ENCODE measurements around the gene CLPSL1.

Gene CLPSL1

GRCh38 chr6:35759426-35759825, 21.4 kb upstream of the CLPSL1 start:
- no peak for DNase-seq

GRCh38 chr6:35765739-35766138, 15.1 kb upstream of the CLPSL1 start:
- DNase-seq, result no peak

- DNase-seq, result no peak
Measured at GRCh38 chr6:35769211-35769610, 11.6 kb upstream of the CLPSL1 start.

GRCh38 chr6:35771343-35771627, 9.5 kb upstream of the CLPSL1 start:
- DNase-seq, result no peak

GRCh38 chr6:35774116-35774794, 6.6 kb upstream of the CLPSL1 start:
- no peak for DNase-seq

GRCh38 chr6:35775031-35775430, 5.8 kb upstream of the CLPSL1 start:
- DNase-seq, result no peak

- DNase-seq, result no peak
Measured at GRCh38 chr6:35776364-35777215, 4.2 kb upstream of the CLPSL1 start, which contains the start of gene CLPSL2. Gene CLPSL2, plus strand, starts transcription at chr6:35776598. Its CDS starts 21 bp downstream, at chr6:35776619.

- no peak for DNase-seq
Measured at GRCh38 chr6:35777356-35778102, 3.3 kb upstream of the CLPSL1 start.

GRCh38 chr6:35778437-35778836, 2.4 kb upstream of the CLPSL1 start:
- no peak for DNase-seq

GRCh38 chr6:35781290-35781689, 471 bp downstream of the CLPSL1 start:
- no peak for DNase-seq

GRCh38 chr6:35782424-35782823, 1.6 kb downstream of the CLPSL1 start:
- no peak for DNase-seq

- DNase-seq, result no peak
Measured at GRCh38 chr6:35784200-35784599, 3.4 kb downstream of the CLPSL1 start.

GRCh38 chr6:35786272-35786671, 5.5 kb downstream of the CLPSL1 start:
- no peak for DNase-seq

- DNase-seq, result no peak
Measured at GRCh38 chr6:35786810-35787209, 6.0 kb downstream of the CLPSL1 start.

- DNase-seq, result no peak
Measured at GRCh38 chr6:35787266-35788218, 6.7 kb downstream of the CLPSL1 start.

- no peak for DNase-seq
Measured at GRCh38 chr6:35788423-35788982, 7.7 kb downstream of the CLPSL1 start.

- no peak for DNase-seq
Measured at GRCh38 chr6:35790683-35791082, 9.9 kb downstream of the CLPSL1 start.

- DNase-seq, result no peak
Measured at GRCh38 chr6:35794536-35795452, 14.0 kb downstream of the CLPSL1 start.

GRCh38 chr6:35795453-35796071, 14.7 kb downstream of the CLPSL1 start:
- no peak for DNase-seq

GRCh38 chr6:35796236-35796635, 15.4 kb downstream of the CLPSL1 start:
- no peak for DNase-seq

Data from activated gamma-delta T cell treated with Interleukin-2 at 50 U/mL for 16 hours (primary cell).